HG02970 (cell line): Measurements from ENCODE around the gene ADAMTSL1.

Experiments
- ATAC-seq: cut with Tn5 transposase; IDR thresholded peaks from one replicate; pipeline ENCODE4 v1.9.1; 2021; ENCODE audit warnings: mild to moderate bottlenecking, moderate library complexity, moderate number of reproducible peaks; ENCODE audit not compliant: unreplicated experiment, low FRiP score

The ADAMTSL1 gene

DNA sequence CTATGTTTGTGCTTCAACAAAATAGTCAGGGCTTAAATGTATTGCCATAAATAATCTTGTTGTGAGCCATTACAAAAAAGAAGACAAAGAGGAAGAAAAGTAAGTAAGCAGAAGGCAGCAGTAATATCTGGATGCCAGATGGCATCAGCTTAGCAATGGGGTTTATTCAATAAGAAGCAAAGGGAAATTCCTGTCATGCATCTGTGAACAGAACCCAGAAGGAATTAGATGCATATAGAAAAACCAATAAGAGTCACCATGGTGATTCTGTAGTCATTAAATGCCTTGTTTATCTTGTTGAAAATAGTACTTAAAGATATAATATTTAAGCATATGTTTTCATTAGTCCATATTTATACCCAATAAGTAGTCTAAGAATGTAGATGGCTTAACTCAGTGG lies 216.0 kb downstream of the ADAMTSL1 start:
- ATAC-seq, result no peak

DNA sequence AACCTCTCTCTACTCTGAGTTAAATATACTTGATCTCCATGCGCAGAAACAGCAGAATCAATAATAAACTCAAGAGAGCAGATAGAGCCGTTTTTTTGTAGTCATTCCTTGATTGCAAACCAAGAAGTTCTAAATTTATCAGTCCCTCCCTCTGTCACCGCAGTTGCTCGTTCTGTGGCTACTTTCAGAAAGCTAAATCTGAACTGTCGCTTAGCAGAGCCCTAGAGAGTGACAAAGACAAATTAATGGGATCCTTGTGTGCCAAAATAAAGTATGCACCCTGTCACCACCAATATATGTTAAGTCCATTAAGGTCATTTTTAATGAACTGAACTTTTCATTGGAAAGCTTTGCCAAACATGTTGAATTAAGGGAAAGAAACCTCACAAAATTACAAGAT lies 218.3 kb downstream of the ADAMTSL1 start:
- no peak for ATAC-seq

DNA sequence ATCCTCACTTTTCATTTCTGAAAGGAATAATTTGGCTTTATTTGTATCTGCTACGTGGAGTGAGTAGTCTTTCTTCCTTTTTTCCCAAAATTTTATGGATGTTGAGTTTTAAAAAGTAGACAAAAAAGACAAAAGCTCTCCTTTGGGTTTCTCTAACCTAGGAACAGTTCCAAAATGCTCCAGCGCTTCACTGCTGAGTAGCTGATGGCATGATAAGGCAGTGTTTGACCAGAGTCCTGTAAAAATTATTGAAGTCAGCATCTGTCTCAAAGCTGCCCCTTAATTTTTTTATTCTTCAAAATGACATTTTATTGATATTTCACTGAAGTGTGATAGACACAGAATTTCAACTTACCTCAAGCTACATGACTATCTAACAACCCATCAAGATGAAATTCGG lies 219.0 kb downstream of the ADAMTSL1 start:
- ATAC-seq, result no peak

DNA sequence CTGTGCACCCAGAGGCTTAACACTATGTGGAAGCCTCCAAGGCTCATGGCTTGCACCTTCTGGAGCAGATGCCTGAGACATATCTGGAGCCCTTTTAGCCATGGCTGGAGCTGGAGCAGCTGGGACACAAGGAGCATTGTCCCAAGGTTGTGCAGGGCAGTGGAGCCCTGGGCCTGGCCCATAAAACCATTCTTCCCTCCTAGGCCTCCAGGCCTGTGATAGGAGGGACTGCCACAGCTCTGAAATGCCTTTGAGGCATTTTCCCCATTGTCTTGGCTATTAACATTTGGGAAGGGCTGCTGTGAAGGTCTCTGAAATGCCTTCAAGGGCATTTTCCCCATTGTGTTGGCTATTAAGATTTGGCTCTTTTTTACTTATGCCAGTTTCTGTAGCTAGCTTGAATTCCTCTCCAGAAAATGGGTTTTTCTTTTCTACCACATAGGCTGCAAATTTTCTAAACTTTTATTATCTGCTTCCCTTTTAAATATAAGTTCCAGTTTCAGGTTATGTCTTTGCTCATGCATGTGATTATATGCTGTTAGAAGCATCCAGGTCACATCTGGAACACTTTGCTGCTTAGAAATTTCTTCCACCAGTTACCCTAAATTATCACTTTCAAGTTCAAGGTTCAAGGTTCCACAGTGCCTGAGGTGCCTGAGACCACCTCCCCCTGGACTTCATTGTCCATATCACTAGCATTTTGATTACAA lies 221.2 kb downstream of the ADAMTSL1 start:
- no peak for ATAC-seq

DNA sequence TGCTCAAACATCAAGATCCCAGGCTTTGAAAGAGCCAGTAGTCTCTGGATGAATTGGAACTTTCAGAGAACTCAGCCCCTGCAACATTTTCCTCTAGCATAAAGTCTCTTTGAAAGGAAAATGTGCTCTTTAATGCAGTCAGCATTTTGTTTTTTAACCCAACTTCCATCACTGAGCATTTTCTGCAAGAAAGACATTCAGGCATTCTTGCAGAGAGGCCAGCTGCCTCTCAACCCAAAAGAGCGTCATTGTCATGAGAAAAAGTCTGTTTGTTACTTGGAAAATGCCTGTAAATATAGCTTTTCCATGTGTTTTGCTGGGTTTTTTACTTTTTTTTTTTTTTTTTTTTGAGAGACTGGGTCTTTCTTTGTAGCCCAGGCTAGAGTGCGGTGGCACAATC lies 225.0 kb downstream of the ADAMTSL1 start:
- ATAC-seq, result no peak

DNA sequence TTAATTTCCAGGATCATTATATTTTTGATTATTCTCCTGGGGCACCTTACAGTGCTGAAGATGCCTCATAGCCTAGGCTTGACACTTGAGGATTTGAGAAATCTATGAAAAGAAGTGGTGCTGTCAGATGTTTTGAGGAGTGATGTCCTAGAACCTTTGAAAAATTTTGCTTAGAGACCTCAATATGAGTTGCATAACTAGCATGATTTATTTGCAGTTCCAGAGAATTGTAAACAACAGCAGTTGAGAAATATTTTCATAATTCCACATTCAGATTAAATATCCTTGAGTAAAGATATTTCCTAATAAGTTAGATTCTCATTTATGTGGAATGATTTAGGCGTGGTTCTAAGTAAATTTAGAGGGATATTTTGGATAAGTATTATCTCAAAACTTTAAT lies 225.8 kb downstream of the ADAMTSL1 start:
- ATAC-seq, result no peak

DNA sequence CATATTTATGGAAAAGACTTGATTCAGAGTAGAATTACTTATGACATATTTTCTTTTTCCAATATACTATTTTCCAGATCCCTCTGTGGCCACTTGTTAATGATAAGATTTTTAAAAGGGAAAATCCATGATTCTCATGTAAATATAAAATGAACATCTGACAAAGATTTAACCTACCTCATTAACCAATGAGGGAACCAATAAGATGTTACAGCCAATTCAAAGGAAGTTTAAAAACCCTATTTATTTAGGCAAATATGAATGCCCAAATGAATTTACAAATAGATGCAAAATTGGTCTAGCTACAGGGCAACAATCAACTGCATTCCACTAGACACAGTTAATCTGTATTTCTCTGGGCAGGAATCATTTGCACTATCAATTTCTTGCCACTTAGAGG lies 226.8 kb downstream of the ADAMTSL1 start:
- no peak for ATAC-seq

DNA sequence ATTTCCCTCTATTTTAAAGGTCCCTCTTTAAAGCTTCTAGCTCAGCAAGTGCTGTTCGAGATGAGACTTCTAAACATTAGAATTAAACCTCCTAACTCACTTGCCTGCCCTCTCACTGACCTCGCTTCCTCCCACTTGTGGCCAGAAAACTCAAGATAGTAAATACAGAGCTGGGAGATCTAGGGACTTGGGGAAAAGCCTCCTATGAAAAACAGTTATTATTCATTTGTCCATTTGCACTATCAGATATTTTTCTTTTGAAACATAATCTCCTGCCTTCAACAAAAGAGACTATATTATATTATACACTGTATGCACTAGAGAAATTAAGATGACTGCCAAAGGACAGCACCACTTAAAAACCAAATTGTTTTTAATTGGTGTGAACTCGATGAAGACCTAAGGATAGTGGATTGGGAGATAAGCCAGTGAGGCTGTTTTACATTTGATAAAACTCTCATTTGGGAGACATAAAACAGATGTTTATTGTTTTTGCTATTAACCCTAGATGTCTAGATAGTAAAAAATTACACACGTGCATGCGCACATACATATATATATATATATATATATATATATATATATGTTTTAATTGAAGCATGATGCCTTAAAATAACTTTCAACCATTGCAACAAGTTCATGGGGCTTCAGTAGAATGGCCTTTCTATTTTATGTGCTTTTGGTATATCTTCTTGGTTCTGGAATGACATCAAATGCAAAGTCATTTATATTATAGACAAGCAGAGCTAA lies 229.4 kb downstream of the ADAMTSL1 start:
- ATAC-seq, result no peak

DNA sequence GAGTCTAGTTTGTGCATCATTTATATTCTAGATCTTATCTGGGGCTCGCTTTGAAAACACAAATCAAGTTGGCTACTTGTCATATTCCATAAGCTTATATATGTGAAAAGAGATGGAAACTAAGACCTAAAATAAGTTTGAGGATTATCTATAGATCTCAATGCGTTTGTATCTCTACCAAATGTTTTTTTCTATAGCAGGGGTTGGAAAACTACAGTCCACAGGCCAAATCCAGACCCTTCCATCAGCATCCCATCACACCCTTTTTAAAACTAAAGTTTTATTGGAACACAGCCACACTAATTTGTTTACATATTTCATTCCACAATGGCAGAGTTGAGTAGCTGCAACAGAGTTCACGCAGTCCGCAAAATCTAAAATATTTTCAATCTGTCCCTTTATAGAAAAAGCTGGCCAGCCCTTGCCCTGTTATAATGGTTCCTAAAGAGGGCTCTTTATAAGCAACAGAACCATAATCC lies 230.0 kb downstream of the ADAMTSL1 start:
- no peak for ATAC-seq

DNA sequence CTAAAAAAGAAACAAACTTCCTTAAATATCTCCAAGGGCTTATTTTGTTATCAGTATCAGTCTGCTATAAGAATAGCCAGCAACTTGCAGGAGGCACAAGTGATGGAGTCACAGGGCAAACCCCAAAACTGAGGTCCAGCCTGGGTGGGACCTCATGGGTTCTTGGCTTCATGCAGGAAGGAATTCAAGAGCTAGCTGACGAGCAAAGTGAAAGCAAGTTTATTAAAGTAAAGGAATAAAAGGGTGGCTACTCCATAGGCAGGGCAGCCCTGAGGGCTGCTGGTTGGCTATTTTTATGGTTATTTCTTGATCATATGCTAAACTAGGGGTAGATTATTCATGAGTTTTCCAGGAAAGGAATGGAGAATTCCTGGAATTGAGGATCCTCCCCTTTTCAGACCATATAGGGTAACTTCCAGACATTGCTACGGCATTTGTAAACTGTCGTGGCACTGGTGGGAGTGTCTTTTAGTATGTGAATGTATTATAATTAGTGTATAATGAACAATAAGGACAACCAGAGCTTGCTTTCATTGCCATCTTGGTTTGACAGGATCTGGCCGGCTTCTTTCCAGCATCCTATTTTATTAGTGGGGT lies 231.9 kb downstream of the ADAMTSL1 start:
- no peak for ATAC-seq

DNA sequence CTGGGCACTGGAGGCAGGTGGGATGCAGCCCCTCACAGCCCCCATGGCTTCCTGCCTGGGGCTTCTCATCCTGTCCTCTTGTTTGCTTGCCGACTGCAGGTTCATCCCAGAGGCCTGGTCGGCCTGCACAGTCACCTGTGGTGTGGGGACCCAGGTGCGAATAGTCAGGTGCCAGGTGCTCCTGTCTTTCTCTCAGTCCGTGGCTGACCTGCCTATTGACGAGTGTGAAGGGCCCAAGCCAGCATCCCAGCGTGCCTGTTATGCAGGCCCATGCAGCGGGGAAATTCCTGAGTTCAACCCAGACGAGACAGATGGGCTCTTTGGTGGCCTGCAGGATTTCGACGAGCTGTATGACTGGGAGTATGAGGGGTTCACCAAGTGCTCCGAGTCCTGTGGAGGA lies 232.7 kb downstream of the ADAMTSL1 start:
- no peak for ATAC-seq

DNA sequence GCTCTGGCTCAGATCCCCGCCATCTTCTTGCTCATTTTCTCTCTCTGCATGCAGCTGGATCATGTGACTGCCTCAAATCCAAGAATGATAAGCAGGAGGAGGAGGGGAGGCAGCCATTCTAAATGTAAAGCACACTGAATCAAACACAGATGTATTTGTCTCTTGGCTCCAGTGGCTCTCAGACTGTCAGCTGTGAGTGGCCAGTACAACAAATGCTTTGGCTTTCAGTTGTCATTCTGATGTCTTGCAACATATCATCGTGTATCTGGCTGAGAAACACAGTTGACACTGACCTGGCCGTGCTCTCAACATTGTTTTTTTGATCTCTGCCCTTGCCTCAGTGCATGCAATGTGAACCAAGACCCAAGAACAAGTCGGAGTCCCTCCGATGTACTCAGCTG lies 233.1 kb downstream of the ADAMTSL1 start:
- ATAC-seq, result no peak

DNA sequence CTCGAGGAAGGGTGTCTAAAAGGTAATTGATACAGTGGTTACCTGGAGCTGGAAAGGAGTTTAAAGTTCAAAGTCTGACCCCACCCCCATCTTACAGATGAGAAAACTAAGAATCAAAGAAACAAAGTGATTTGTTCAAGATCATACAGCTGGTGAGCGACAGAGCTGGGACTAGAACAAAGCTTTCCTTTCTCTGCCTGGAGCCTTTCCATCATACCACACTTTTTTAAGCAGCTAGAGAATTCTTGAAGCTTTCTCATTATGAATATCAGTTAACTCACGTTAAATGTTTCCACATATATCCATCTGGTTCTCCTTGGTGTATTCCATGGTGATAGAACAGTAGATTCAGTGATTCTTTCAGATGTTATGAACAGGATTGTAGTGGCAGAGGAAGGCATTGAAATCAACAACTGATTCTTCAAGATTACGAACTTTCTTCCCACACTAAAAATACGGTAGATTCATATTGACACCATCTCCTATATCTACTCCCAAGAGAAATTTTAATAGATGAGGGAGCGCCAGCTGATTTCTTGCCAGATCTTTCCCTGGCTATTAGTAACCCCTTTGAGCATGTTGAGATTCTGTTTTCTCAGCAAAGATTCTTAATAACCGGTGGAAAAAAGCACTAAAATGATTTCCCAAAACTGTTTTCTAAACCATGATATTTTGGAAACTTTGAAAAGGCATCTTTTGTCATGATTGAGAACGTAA lies 233.7 kb downstream of the ADAMTSL1 start:
- no peak for ATAC-seq

DNA sequence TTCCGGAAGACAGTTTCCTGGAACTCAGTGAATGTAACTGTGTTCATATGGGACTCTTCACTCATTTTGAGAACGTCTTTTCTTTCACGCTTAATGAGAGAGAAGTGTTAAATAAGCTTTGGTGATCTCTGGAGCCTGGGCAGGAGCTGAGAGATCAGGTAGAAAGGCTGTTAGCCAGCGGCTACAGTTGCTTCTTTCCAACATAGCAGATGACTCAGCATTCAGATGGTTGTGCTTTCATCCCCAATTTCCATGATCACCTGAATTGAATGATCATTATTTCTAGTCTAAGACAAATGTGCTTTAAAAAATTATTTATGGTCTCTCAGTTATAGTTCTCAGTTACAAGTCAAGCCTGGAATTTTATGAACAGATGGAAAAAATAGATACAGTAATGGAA lies 234.5 kb downstream of the ADAMTSL1 start:
- no peak for ATAC-seq

DNA sequence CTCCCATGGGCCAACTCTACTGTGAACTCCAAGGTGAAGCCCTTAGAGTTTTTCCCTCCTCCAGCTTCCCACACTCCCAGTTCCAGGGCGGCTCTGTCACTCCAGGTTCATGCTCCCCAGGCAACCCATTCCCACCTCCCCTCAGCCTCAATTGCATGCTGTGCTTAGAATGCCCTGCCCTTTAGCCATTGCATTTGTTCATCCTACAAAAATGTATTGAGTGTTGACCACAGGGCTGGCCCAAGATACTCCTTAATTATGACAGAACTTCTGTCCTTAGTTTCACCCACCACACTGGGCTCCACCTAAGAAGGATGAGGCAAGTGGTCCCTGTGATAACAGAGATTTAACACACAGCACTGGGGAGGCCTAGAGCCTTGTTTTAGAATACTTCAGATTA lies 236.1 kb downstream of the ADAMTSL1 start:
- ATAC-seq, result no peak

DNA sequence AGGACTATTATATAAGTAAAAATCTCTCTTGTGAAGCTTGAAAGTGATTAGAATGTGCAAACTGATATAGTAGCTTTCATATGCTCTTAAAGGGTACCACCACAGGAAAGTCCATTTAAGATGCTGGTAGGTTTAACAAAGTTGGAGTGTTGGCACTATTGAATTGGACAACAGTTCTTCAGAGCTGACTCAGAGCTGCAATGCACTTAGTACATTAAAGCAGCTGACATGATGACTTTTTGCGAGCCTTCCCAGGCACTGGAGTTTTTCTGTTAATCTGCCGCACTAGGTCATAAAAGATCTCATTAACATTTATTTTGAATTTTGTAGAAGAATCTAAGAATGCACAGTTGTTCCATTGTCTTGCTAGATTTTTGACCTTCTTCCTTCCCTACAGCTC lies 243.8 kb downstream of the ADAMTSL1 start:
- ATAC-seq, result no peak

DNA sequence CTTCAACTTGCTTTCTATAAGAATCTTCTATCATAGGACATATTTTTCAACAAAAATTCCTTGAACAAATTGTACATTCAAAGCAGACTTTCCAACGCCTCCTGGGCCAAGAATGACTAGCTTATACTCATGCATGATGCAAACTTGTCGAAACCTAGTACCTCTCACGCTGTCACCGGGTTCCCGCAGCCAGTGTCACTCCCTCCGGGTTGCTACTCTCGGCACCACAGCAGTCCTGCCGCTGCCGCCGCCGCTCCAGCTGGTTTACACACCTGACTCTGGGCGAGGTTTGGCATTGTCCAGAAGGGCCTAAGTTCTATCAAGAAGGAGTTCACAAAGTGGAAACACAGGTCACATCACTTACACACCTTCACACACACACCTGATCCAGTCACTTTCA lies 244.4 kb downstream of the ADAMTSL1 start:
- ATAC-seq, result no peak

DNA sequence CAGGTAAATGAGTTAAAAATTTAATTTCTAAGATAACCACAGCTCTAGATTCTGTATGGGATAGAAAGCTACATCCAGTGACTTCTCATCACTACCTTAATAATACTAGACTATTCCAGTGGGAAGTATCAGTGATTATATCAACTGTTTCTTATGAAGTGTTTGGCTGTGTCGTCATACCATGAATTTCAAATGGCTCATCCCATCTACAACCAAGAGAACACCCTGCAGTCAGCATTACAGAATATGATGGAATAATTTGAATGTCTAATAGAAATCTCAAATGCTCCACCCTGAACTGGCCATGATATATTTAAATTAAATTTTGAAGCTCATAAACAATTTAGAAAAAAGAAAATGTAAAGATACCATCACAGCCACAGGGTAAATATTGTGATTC lies 245.0 kb downstream of the ADAMTSL1 start:
- no peak for ATAC-seq

DNA sequence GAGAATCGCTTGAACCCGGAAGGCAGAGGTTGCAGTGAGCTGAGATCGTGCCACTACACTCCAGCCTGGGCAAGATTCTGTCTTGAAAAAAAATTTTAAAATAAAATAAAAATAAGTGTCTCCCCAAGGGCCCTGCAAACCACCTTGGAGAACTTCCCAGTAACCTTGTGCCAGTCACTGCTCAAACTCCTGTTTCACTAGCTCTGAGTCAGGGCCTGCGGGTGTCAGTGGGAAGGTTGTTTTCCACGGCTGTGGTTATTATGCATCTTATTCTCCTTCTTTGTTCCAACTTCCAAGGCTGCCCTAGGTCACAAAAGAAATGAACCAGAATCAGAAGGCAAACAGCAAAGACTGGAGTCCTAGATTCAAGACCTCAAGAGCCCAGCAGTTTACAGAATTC lies 246.7 kb downstream of the ADAMTSL1 start:
- ATAC-seq, result no peak

DNA sequence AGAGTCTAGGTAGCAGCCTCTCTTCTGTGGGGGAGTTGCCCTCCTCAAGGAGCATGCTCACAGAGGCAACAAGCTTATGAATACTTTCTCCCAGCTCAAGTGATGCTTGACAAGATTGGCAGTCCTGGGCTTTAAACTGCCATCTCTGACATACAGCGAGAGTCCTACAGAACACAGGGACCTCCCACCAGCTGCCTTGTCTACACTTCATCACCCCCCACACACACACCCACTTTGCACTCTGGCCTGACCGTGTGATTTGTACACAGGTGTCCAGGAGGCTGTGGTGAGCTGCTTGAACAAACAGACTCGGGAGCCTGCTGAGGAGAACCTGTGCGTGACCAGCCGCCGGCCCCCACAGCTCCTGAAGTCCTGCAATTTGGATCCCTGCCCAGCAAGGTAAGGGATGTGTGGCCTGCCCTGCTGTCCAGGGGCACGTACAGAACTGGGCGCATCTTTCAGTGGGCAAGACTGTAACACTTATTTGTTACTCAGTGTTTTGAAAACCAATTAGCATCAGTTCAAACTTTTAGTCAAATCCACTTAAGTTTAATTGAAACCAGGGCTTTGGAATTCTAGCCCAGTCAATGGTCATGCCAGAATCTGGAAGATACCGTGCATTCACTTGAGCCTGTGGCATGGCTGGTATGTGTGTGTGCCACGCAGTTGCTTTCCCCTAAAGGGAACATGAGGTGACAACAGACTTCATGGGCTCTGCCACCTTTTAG lies 247.5 kb downstream of the ADAMTSL1 start:
- no peak for ATAC-seq

DNA sequence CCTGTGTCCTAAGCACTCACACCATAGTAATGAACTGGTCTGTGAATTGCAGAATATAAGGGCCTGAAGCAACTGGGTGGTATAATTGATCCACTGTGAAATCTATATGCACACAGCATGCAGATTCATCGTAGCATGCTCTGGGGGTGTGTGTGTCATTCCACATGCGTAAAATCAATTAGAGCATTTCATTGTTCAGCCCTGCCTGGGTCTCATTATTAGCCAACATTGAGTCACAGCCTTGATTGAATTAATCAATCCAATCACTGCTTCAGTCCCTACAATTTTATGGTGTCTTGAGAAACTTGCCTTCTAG lies 248.0 kb downstream of the ADAMTSL1 start:
- no peak for ATAC-seq
